SK-N-SH (cell line): ENCODE data around the gene ITSN2.

ENCODE experiments used
- CHD2 ChIP-seq: fragments of 150-350 bp; IDR thresholded peaks from 2 replicates; pipeline ENCODE4 v1.6.1; 2018; ENCODE audit warnings: low read length; ENCODE audit not compliant: partially characterized antibody
- CTCF ChIP-seq: fragments of 200-600 bp; sonication (generic); IDR thresholded peaks from 2 replicates; pipeline ENCODE4 v1.6.1; 2017; ENCODE audit warnings: antibody characterized with exemption, mild to moderate bottlenecking, moderate library complexity
- EP300 ChIP-seq, 2 experiments: IDR thresholded peaks; 2 replicates each; pipeline versions ENCODE4 v1.4.0 to v1.6.1; 2012; ENCODE audit warnings: borderline replicate concordance in 1 of 2, low read depth in 1 of 2, low read length in 1 of 2
- MAX ChIP-seq: IDR thresholded peaks from 2 replicates; pipeline ENCODE4 v1.4.0; 2012; ENCODE audit warnings: low read depth
- MEF2A ChIP-seq: IDR thresholded peaks from 2 replicates; pipeline ENCODE4 v1.4.0; 2012; ENCODE audit warnings: low read depth, borderline replicate concordance
- MXI1 ChIP-seq: IDR thresholded peaks from 2 replicates; pipeline ENCODE4 v1.6.1; 2012; ENCODE audit warnings: mild to moderate bottlenecking, low read depth, low read length, improper control_type of control experiment
- POLR2AphosphoS5 ChIP-seq: IDR thresholded peaks from 2 replicates; pipeline ENCODE4 v1.6.1; 2012; ENCODE audit warnings: low read depth, low read length
- RAD21 ChIP-seq: IDR thresholded peaks from 2 replicates; pipeline ENCODE4 v1.6.1; 2012; ENCODE audit warnings: mild to moderate bottlenecking, low read length
- SMC3 ChIP-seq: IDR thresholded peaks from 2 replicates; pipeline ENCODE4 v1.6.1; 2012; ENCODE audit warnings: low read depth, low read length, improper control_type of control experiment

GRCh38 chr2:24304098-24304497, 56.2 kb downstream of the ITSN2 start:
- no peak for TF ChIP-seq MEF2A
- TF ChIP-seq MXI1 = no peak
- no peak for TF ChIP-seq POLR2AphosphoS5
- TF ChIP-seq CTCF = no peak
- no peak for TF ChIP-seq RAD21
- TF ChIP-seq CHD2 = no peak
- no peak for TF ChIP-seq SMC3
- TF ChIP-seq MAX = no peak
- TF ChIP-seq EP300 (IDR thresholded peaks at IDR 0.05; ENCODE audit: borderline replicate concordance in 1 of 2, low read depth in 1 of 2, low read length in 1 of 2) = no peak
